Gastrocnemius medialis (tissue), 4 donors: ENCODE measurements around the gene LDLRAD4. TPM values are rescaled to one million over a fixed set of nuclear protein-coding genes. Genes with fewer than 3 reads are reported as not detected.
A peak's percentile ranks its signal among the peaks of the same experiment; 100 is the strongest.

Experiments
- ATAC-seq, 2 donors: fragments of 150-250 bp; one replicate each; pipeline ENCODE4 v1.9.1; 2016
- DNase-seq, 2 donors: peaks; one replicate each; pipeline ENCODE4 v3.0.0-alpha.2; 2019
- H3K27ac ChIP-seq, 4 donors: fragments of 200-600 bp; sonication (generic); 1 replicate in 1 of 4; 2 replicates in 3 of 4; pipeline ENCODE4 v1.5.1; 2016 to 2018; ENCODE audit warnings: mild to moderate bottlenecking in 2 of 4, moderate library complexity in 1 of 4
- H3K27me3 ChIP-seq, 3 donors: fragments of 200-600 bp; sonication (generic) in 2 of 3; 1 replicate in 1 of 3; 2 replicates in 2 of 3; pipeline versions ENCODE4 v1.5.1 to v1.6.0; 2016 to 2019; ENCODE audit warnings: mild to moderate bottlenecking in 1 of 3, moderate library complexity in 1 of 3
- H3K36me3 ChIP-seq, 2 donors: fragments of 200-600 bp; sonication (generic) in 1 of 2; one replicate each; pipeline ENCODE4 v1.5.1; 2017 to 2018
- H3K4me1 ChIP-seq, 2 donors: fragments of 200-600 bp; sonication (generic) in 1 of 2; one replicate each; pipeline ENCODE4 v1.5.1; 2016 to 2017; ENCODE audit warnings: mild to moderate bottlenecking in 2 of 2
- H3K4me3 ChIP-seq, 4 donors: fragments of 200-600 bp; sonication (generic) in 3 of 4; 1 replicate in 1 of 4; 2 replicates in 3 of 4; pipeline ENCODE4 v1.5.1; 2016 to 2019; ENCODE audit warnings: mild to moderate bottlenecking in 2 of 4
- H3K9me3 ChIP-seq, 3 donors: fragments of 200-600 bp; sonication (generic) in 2 of 3; 1 replicate in 1 of 3; 2 replicates in 2 of 3; pipeline ENCODE4 v1.5.1; 2016 to 2019
- CTCF ChIP-seq, 5 experiments: fragments of 450-650 bp in 3 of 5; fragments of 200-600 bp in 2 of 5; sonication (generic) in 2 of 5; IDR thresholded peaks in 4 of 5; conservative IDR thresholded peaks in 1 of 5; 1 replicate in 4 of 5; 2 replicates in 1 of 5; pipeline ENCODE4 v1.5.1; 2016 to 2019; ENCODE audit warnings: antibody characterized with exemption in 5 of 5, mild to moderate bottlenecking in 3 of 5, moderate library complexity in 3 of 5
- POLR2A ChIP-seq, 2 donors: fragments of 450-650 bp; IDR thresholded peaks; one replicate each; pipeline ENCODE4 v1.6.1; 2017; ENCODE audit warnings: antibody characterized with exemption in 2 of 2, mild to moderate bottlenecking in 2 of 2, moderate library complexity in 2 of 2
- in situ Hi-C, 4 donors: fragments of 200-750 bp; cut with MboI; loops; one replicate each; pipeline versions ENCODE4 v1.15.0 to v1.8.0; 2017; ENCODE audit warnings: low sequenced_read_pairs in 4 of 4
- intact Hi-C: fragments of 100-400 bp; cut with DNase I; formaldehyde crosslinking; loops from one replicate; pipeline ENCODE4 v1.15.1; 2023; ENCODE audit warnings: low total_unique reads
- total RNA-seq, 4 donors: library from RNA; depleted of rRNA; stranded (reverse); fragments of >200 nt; gene quantifications; one replicate each; pipeline versions ENCODE4 v1.1.0 to v1.2.3, GENCODE V29; 2016

The LDLRAD4 gene
- total RNA-seq, 4 donors from 2014 or later = 3.9 to 11.1 (median 6.5) TPM

GRCh38 chr18:13386891-13387801, 168.6 kb downstream of the LDLRAD4 start:
- intact Hi-C loops (no loop called here), in situ Hi-C loops (loop anchor here in 1 of 4 donors (10.0 kb wide), 1 partner anchor 138 kb away; no protein-coding TSS in a partner anchor)
- peak overlapping the region in 1 of 4 donors; percentile 33 for H3K27ac ChIP-seq
- no peak for DNase-seq
- H3K27me3 ChIP-seq = no peaks in the 10 kb centered on the region
- H3K9me3 ChIP-seq = no peaks in the 10 kb centered on the region
- peaks cover 0 to 10% of the 10 kb centered on the region in 2 donors for H3K4me1 ChIP-seq
- TF ChIP-seq CTCF (IDR thresholded peaks at IDR 0.05 in 4 of 5, conservative IDR thresholded peaks at IDR 0.05 in 1 of 5) (no peak), POLR2A (IDR thresholded peaks at IDR 0.05) (no peak)
- H3K4me3 ChIP-seq = no peak overlapping the region
- no peaks in the 10 kb centered on the region for H3K36me3 ChIP-seq
- ATAC-seq = no peak

GRCh38 chr18:13387855-13388548, 169.4 kb downstream of the LDLRAD4 start:
- H3K27ac ChIP-seq = peak overlapping the region in 1 of 4 donors; percentile 33
- in situ Hi-C loops = loop anchor here in 1 of 4 donors (10.0 kb wide), 1 partner anchor 137 kb away; no protein-coding TSS in a partner anchor
- no peaks in the 10 kb centered on the region for H3K27me3 ChIP-seq

GRCh38 chr18:13388586-13389490, 170.3 kb downstream of the LDLRAD4 start:
- ATAC-seq (no peak), DNase-seq (no peak)
- H3K27me3 ChIP-seq = no peaks in the 10 kb centered on the region
- no peak overlapping the region for H3K4me3 ChIP-seq
- TF ChIP-seq CTCF (IDR thresholded peaks at IDR 0.05 in 4 of 5, conservative IDR thresholded peaks at IDR 0.05 in 1 of 5) (no peak), POLR2A (IDR thresholded peaks at IDR 0.05) (no peak)
- no peaks in the 10 kb centered on the region for H3K9me3 ChIP-seq
- no peaks in the 10 kb centered on the region for H3K36me3 ChIP-seq
- in situ Hi-C loops = loop anchor here in 1 of 4 donors (10.0 kb wide), 1 partner anchor 136 kb away; no protein-coding TSS in a partner anchor
- intact Hi-C loops = no loop called here
- H3K4me1 ChIP-seq = no peaks in the 10 kb centered on the region
- H3K27ac ChIP-seq = no peak overlapping the region

More at GRCh38 chr18:13387855-13388548, 169.4 kb downstream of the LDLRAD4 start:
- Histone ChIP-seq H3K4me3 (no peak overlapping the region), H3K4me1 (peaks cover 0 to 3% of the 10 kb centered on the region in 2 donors), H3K36me3 (no peaks in the 10 kb centered on the region), H3K9me3 (no peaks in the 10 kb centered on the region)
- TF ChIP-seq POLR2A (IDR thresholded peaks at IDR 0.05) (no peak), CTCF (IDR thresholded peaks at IDR 0.05 in 4 of 5, conservative IDR thresholded peaks at IDR 0.05 in 1 of 5) (no peak)
- DNase-seq = no peak
- intact Hi-C loops = no loop called here
- ATAC-seq = no peak

- no peaks in the 10 kb centered on the region for H3K9me3 ChIP-seq
- no peak overlapping the region for H3K4me3 ChIP-seq
- no peak for TF ChIP-seq POLR2A (IDR thresholded peaks at IDR 0.05)
- no peak for TF ChIP-seq CTCF (IDR thresholded peaks at IDR 0.05 in 4 of 5, conservative IDR thresholded peaks at IDR 0.05 in 1 of 5)
- DNase-seq (no peak), ATAC-seq (no peak)
- H3K27ac ChIP-seq = no peak overlapping the region
- in situ Hi-C loops (loop anchor here in 1 of 4 donors (10.0 kb wide), 1 partner anchor 135 kb away; no protein-coding TSS in a partner anchor), intact Hi-C loops (no loop called here)
- H3K27me3 ChIP-seq = no peaks in the 10 kb centered on the region
- no peaks in the 10 kb centered on the region for H3K4me1 ChIP-seq
- no peaks in the 10 kb centered on the region for H3K36me3 ChIP-seq
Observed at GRCh38 chr18:13389491-13390131, 171.1 kb downstream of the LDLRAD4 start.
